Liver (tissue), 9 donors: ENCODE data around the gene EIF3K. TPM values are rescaled to one million over a fixed set of nuclear protein-coding genes. Genes with fewer than 3 reads are reported as not detected.

ENCODE experiments used
- DNase-seq: peaks from one replicate; pipeline ENCODE4 v3.0.0-alpha.2; 2017; ENCODE audit warnings: low spot score
- H3K27ac ChIP-seq, 2 donors: one replicate each; pipeline ENCODE4 v1.7.0; 2013; ENCODE audit warnings: inconsistent platforms in 2 of 2, low read length in 2 of 2, control low read depth in 1 of 2, low read depth in 1 of 2, mild to moderate bottlenecking in 1 of 2
- H3K27me3 ChIP-seq, 4 donors: one replicate each; pipeline versions ENCODE4 v1.6.1 to v1.7.0; 2013; ENCODE audit warnings: low read length in 3 of 4, inconsistent platforms in 1 of 4, mild to moderate bottlenecking in 1 of 4, moderate library complexity in 1 of 4; ENCODE audit not compliant: control insufficient read depth in 4 of 4, insufficient read depth in 4 of 4
- H3K36me3 ChIP-seq, 4 donors: one replicate each; pipeline versions ENCODE4 v1.6.1 to v1.7.0; 2013; ENCODE audit warnings: low read length in 3 of 4, mild to moderate bottlenecking in 3 of 4, low read depth in 1 of 4, moderate library complexity in 1 of 4; ENCODE audit not compliant: control insufficient read depth in 4 of 4, insufficient read depth in 3 of 4
- H3K4me1 ChIP-seq, 4 donors: one replicate each; pipeline versions ENCODE4 v1.6.1 to v1.7.0; 2013; ENCODE audit warnings: low read length in 3 of 4, mild to moderate bottlenecking in 3 of 4, moderate library complexity in 1 of 4; ENCODE audit not compliant: control insufficient read depth in 4 of 4, insufficient read depth in 4 of 4
- H3K4me3 ChIP-seq, 3 donors: one replicate each; pipeline versions ENCODE4 v1.6.1 to v1.7.0; 2013; ENCODE audit warnings: low read length in 3 of 3, control low read depth in 1 of 3, low read depth in 1 of 3, mild to moderate bottlenecking in 1 of 3
- H3K9ac ChIP-seq, 2 donors: one replicate each; pipeline ENCODE4 v1.7.0; 2013; ENCODE audit warnings: low read length in 2 of 2, mild to moderate bottlenecking in 2 of 2, moderate library complexity in 2 of 2, control low read depth in 1 of 2, low read depth in 1 of 2
- H3K9me3 ChIP-seq, 4 donors: one replicate each; pipeline versions ENCODE4 v1.6.1 to v1.7.0; 2013; ENCODE audit warnings: low read length in 3 of 4; ENCODE audit not compliant: control insufficient read depth in 4 of 4
- EGR1 ChIP-seq, 2 donors: IDR thresholded peaks; 2 replicates each; pipeline ENCODE4 v1.6.1; 2016 to 2018; ENCODE audit warnings: antibody characterized with exemption in 2 of 2, low read depth in 2 of 2
- FOXA1 ChIP-seq: IDR thresholded peaks from 2 replicates; pipeline ENCODE4 v1.6.1; 2016; ENCODE audit warnings: antibody characterized with exemption
- FOXA2 ChIP-seq: IDR thresholded peaks from 2 replicates; pipeline ENCODE4 v1.6.1; 2016; ENCODE audit warnings: antibody characterized with exemption
- GABPA ChIP-seq, 2 donors: IDR thresholded peaks in 1 of 2; conservative IDR thresholded peaks in 1 of 2; 2 replicates each; pipeline ENCODE4 v1.6.1; 2016; ENCODE audit warnings: antibody characterized with exemption in 2 of 2, mild to moderate bottlenecking in 1 of 2, moderate library complexity in 1 of 2
- HNF4A ChIP-seq, 2 donors: conservative IDR thresholded peaks; 2 replicates each; pipeline ENCODE4 v1.6.1; 2016; ENCODE audit warnings: antibody characterized with exemption in 2 of 2, mild to moderate bottlenecking in 2 of 2
- HNF4G ChIP-seq: IDR thresholded peaks from 2 replicates; pipeline ENCODE4 v1.6.1; 2016; ENCODE audit warnings: antibody characterized with exemption
- JUND ChIP-seq, 2 donors: IDR thresholded peaks; 2 replicates each; pipeline ENCODE4 v1.6.1; 2016; ENCODE audit warnings: antibody characterized with exemption in 2 of 2
- RAD21 ChIP-seq, 2 donors: IDR thresholded peaks; 2 replicates each; pipeline ENCODE4 v1.6.1; 2016; ENCODE audit warnings: antibody characterized with exemption in 2 of 2, mild to moderate bottlenecking in 2 of 2
- RXRA ChIP-seq, 2 donors: IDR thresholded peaks; 2 replicates each; pipeline ENCODE4 v1.6.1; 2017 to 2018; ENCODE audit warnings: antibody characterized with exemption in 2 of 2, mild to moderate bottlenecking in 1 of 2
- SP1 ChIP-seq: IDR thresholded peaks from 2 replicates; pipeline ENCODE4 v1.6.1; 2018; ENCODE audit warnings: antibody characterized with exemption, mild to moderate bottlenecking
- TAF1 ChIP-seq: conservative IDR thresholded peaks from 2 replicates; pipeline ENCODE4 v1.6.1; 2016; ENCODE audit warnings: antibody characterized with exemption, mild to moderate bottlenecking
- YY1 ChIP-seq: IDR thresholded peaks from 2 replicates; pipeline ENCODE4 v1.6.1; 2016; ENCODE audit warnings: antibody characterized with exemption, mild to moderate bottlenecking
- WGBS: extraction: QIAGEN DNeasy Blood & Tissue Kit; methylation state at CpG from one replicate; pipeline ENCODE4 v1.1.7; 2013; 5-methylcytosine and 5-hydroxymethylcytosine counted together
- polyA plus RNA-seq, 2 donors: library from polyadenylated mRNA; stranded (reverse) in 1 of 2; unstranded in 1 of 2; fragments of 200-250 nt in 1 of 2; fragments of >200 nt in 1 of 2; fragmentation: Nextera tagmentation in 1 of 2; extraction: Ambion mirVana in 1 of 2; gene quantifications; one replicate each; pipeline versions ENCODE4 v1.2.1 to v1.2.3, GENCODE V29; 2013 to 2015
- total RNA-seq, 2 donors: library from RNA; depleted of rRNA; stranded (reverse); fragments of >200 nt; gene quantifications; one replicate each; pipeline ENCODE4 v1.2.3, GENCODE V29; 2014
- TF ChIP-seq, protein P1 (sequence below): IDR thresholded peaks from 2 replicates; pipeline ENCODE4 v1.6.1; 2016; ENCODE audit warnings: antibody characterized with exemption
- TF ChIP-seq, protein P2 (sequence below): IDR thresholded peaks from 2 replicates; pipeline ENCODE4 v1.6.1; 2016; ENCODE audit warnings: antibody characterized with exemption
- TF ChIP-seq, protein P3 (sequence below): IDR thresholded peaks from 2 replicates; pipeline ENCODE4 v1.6.1; 2016; ENCODE audit warnings: antibody characterized with exemption
- TF ChIP-seq, protein P4 (sequence below): IDR thresholded peaks from 2 replicates; pipeline ENCODE4 v1.6.1; 2016; ENCODE audit warnings: antibody characterized with exemption, mild to moderate bottlenecking
- TF ChIP-seq, protein P5 (sequence below): fragments of 150-350 bp; IDR thresholded peaks from 2 replicates; pipeline ENCODE4 v1.5.1; 2017; ENCODE audit warnings: improper control_type of control experiment, low read depth, low read length; ENCODE audit not compliant: missing input control
- donor health status: healthy.
- donor health status: healthy.
- donor health status: healthy.
- donor health status: healthy.
- donor health status: healthy.

The EIF3K gene
- total and polyA plus RNA-seq, 4 donors = 118 to 240 (median 151) TPM

DNA sequence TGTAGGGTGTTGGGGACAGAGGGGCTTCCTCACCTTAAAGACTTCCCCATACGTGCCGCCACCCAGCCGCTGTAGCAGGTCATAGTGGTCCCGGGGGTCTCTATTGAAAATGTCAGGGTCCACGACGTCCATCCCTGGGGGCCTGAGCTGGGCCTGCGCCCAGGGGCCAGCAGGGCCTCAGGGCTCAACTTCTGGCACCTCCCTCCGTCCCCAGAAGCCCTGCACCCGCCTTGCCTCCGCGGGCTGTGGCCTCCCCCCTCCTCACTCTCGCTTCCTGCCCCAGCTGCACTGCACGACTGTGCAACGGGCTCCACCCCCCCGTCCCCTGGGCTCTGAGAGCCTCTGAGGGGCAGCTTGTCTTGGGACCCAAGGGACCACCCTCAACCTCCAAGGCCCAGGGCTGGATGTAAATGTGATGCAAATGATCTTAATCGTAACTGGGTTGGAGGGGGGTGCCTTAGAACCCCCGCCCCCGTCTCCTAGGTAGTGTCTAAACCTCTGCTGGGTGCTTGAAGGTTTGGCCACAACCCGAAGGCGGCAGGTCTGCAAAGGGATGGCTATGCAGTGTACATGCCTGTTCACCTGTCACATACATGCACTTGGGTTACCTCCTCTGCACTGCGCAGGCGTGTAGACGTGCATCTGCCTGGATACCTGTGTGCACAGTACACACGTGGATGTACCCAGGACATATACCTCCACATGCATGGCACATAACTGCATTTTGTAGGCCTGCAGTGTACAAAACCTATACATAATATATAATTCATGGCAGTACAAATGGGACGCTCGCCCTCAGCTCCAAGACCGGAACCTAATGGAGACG, 1.0 kb upstream of the EIF3K start, which contains the start of gene MAP4K1:
TSS of gene MAP4K1 (minus strand) at position 190 of the 826 bp plus-strand sequence. CDS start at position 132, 58 bp downstream.
- Histone ChIP-seq H3K4me1 (peaks cover 2 to 20% (median 15%) of the 10 kb centered on the region in 4 donors), H3K9me3 (no peaks in the 10 kb centered on the region), H3K9ac (peak within 1 kb of the TSS; percentile 47 to 83), H3K27ac (peak within 1 kb of the TSS; percentile 51 to 79), H3K36me3 (peaks cover 2 to 26% (median 15%) of the 10 kb centered on the region in 4 donors), H3K27me3 (no peaks in the 10 kb centered on the region), H3K4me3 (peak within 1 kb of the TSS; percentile 71 to 96 (median 81))
- WGBS = 44% methylated on average over 28 of the region's 28 CpGs
- TF ChIP-seq HNF4G (no peak), TAF1 (no peak), JUND (IDR thresholded peaks at IDR 0.05) (no peak), FOXA2 (no peak), HNF4A (conservative IDR thresholded peaks at IDR 0.05) (no peak), EGR1 (IDR thresholded peaks at IDR 0.05; ENCODE audit: low read depth in 2 of 2) (no peak), GABPA (IDR thresholded peaks at IDR 0.05 in 1 of 2, conservative IDR thresholded peaks at IDR 0.05 in 1 of 2) (no peak), SP1 (no peak), YY1 (no peak), RAD21 (IDR thresholded peaks at IDR 0.05) (no peak), FOXA1 (no peak), RXRA (IDR thresholded peaks at IDR 0.05) (no peak)
- TF ChIP-seq, protein P1, sequence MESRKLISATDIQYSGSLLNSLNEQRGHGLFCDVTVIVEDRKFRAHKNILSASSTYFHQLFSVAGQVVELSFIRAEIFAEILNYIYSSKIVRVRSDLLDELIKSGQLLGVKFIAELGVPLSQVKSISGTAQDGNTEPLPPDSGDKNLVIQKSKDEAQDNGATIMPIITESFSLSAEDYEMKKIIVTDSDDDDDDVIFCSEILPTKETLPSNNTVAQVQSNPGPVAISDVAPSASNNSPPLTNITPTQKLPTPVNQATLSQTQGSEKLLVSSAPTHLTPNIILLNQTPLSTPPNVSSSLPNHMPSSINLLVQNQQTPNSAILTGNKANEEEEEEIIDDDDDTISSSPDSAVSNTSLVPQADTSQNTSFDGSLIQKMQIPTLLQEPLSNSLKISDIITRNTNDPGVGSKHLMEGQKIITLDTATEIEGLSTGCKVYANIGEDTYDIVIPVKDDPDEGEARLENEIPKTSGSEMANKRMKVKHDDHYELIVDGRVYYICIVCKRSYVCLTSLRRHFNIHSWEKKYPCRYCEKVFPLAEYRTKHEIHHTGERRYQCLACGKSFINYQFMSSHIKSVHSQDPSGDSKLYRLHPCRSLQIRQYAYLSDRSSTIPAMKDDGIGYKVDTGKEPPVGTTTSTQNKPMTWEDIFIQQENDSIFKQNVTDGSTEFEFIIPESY = no peak
- TF ChIP-seq, protein P2, sequence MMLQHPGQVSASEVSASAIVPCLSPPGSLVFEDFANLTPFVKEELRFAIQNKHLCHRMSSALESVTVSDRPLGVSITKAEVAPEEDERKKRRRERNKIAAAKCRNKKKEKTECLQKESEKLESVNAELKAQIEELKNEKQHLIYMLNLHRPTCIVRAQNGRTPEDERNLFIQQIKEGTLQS = no peak
- TF ChIP-seq, protein P3, sequence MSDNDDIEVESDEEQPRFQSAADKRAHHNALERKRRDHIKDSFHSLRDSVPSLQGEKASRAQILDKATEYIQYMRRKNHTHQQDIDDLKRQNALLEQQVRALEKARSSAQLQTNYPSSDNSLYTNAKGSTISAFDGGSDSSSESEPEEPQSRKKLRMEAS = no peak
- TF ChIP-seq, protein P4, sequence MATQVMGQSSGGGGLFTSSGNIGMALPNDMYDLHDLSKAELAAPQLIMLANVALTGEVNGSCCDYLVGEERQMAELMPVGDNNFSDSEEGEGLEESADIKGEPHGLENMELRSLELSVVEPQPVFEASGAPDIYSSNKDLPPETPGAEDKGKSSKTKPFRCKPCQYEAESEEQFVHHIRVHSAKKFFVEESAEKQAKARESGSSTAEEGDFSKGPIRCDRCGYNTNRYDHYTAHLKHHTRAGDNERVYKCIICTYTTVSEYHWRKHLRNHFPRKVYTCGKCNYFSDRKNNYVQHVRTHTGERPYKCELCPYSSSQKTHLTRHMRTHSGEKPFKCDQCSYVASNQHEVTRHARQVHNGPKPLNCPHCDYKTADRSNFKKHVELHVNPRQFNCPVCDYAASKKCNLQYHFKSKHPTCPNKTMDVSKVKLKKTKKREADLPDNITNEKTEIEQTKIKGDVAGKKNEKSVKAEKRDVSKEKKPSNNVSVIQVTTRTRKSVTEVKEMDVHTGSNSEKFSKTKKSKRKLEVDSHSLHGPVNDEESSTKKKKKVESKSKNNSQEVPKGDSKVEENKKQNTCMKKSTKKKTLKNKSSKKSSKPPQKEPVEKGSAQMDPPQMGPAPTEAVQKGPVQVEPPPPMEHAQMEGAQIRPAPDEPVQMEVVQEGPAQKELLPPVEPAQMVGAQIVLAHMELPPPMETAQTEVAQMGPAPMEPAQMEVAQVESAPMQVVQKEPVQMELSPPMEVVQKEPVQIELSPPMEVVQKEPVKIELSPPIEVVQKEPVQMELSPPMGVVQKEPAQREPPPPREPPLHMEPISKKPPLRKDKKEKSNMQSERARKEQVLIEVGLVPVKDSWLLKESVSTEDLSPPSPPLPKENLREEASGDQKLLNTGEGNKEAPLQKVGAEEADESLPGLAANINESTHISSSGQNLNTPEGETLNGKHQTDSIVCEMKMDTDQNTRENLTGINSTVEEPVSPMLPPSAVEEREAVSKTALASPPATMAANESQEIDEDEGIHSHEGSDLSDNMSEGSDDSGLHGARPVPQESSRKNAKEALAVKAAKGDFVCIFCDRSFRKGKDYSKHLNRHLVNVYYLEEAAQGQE = no peak
- TF ChIP-seq, protein P5, sequence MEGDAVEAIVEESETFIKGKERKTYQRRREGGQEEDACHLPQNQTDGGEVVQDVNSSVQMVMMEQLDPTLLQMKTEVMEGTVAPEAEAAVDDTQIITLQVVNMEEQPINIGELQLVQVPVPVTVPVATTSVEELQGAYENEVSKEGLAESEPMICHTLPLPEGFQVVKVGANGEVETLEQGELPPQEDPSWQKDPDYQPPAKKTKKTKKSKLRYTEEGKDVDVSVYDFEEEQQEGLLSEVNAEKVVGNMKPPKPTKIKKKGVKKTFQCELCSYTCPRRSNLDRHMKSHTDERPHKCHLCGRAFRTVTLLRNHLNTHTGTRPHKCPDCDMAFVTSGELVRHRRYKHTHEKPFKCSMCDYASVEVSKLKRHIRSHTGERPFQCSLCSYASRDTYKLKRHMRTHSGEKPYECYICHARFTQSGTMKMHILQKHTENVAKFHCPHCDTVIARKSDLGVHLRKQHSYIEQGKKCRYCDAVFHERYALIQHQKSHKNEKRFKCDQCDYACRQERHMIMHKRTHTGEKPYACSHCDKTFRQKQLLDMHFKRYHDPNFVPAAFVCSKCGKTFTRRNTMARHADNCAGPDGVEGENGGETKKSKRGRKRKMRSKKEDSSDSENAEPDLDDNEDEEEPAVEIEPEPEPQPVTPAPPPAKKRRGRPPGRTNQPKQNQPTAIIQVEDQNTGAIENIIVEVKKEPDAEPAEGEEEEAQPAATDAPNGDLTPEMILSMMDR = no peak
- DNase-seq = no peak
